Mesenchymal stem cell (in vitro differentiated cells and primary cell): ENCODE data around the gene ZFAND2B.

Experiments used
- DNase-seq: peaks from one replicate; pipeline ENCODE4 v3.0.0-alpha.2; 2013
- H2AFZ ChIP-seq: one replicate; pipeline ENCODE4 v1.6.1; 2013; ENCODE audit warnings: low read depth, mild to moderate bottlenecking, control low read depth, inconsistent platforms, low read length, moderate library complexity
- H2AK5ac ChIP-seq: 2 replicates; pipeline ENCODE4 v1.6.1; 2013; ENCODE audit warnings: low read length, moderate library complexity, mild to moderate bottlenecking, inconsistent platforms; ENCODE audit not compliant: severe bottlenecking
- H2BK120ac ChIP-seq: one replicate; pipeline ENCODE4 v1.6.1; 2013; ENCODE audit warnings: low read depth, mild to moderate bottlenecking, inconsistent platforms, low read length, moderate library complexity
- H2BK12ac ChIP-seq, 2 experiments: one replicate each; pipeline ENCODE4 v1.6.1; 2013; ENCODE audit warnings: inconsistent platforms in 2 of 2, low read length in 2 of 2, mild to moderate bottlenecking in 2 of 2, moderate library complexity in 2 of 2, control low read depth in 1 of 2
- H2BK15ac ChIP-seq: one replicate; pipeline ENCODE4 v1.6.1; 2013; ENCODE audit warnings: mild to moderate bottlenecking, low read depth, inconsistent platforms; ENCODE audit not compliant: poor library complexity, severe bottlenecking
- H2BK5ac ChIP-seq: 2 replicates; pipeline ENCODE4 v1.6.1; 2013; ENCODE audit warnings: low read depth, mild to moderate bottlenecking, low read length, control low read depth, inconsistent platforms; ENCODE audit not compliant: poor library complexity, severe bottlenecking
- H3K14ac ChIP-seq, 2 experiments: one replicate each; pipeline ENCODE4 v1.6.1; 2013; ENCODE audit warnings: inconsistent platforms in 2 of 2, low read length in 2 of 2, control low read depth in 1 of 2, mild to moderate bottlenecking in 1 of 2, moderate library complexity in 1 of 2
- H3K18ac ChIP-seq, 2 experiments: one replicate each; pipeline ENCODE4 v1.6.1; 2013; ENCODE audit warnings: inconsistent platforms in 2 of 2, low read length in 2 of 2, control low read depth in 1 of 2, low read depth in 1 of 2, mild to moderate bottlenecking in 1 of 2
- H3K23ac ChIP-seq, 2 experiments: one replicate each; pipeline ENCODE4 v1.6.1; 2013; ENCODE audit warnings: inconsistent platforms in 2 of 2, low read length in 2 of 2, mild to moderate bottlenecking in 2 of 2, moderate library complexity in 2 of 2, control low read depth in 1 of 2
- H3K27ac ChIP-seq: 2 replicates; pipeline ENCODE4 v1.5.1; 2013; ENCODE audit warnings: mild to moderate bottlenecking, moderate library complexity, low read length, control low read depth, inconsistent platforms; ENCODE audit not compliant: poor library complexity, severe bottlenecking
- H3K27me3 ChIP-seq, 2 experiments: 2 replicates each; pipeline versions ENCODE4 v1.6.1 to v1.7.0; 2013; ENCODE audit warnings: low read length in 2 of 2, mild to moderate bottlenecking in 2 of 2, moderate library complexity in 2 of 2, control low read depth in 1 of 2, inconsistent platforms in 1 of 2; ENCODE audit not compliant: control insufficient read depth in 1 of 2, insufficient read depth in 1 of 2
- H3K36me3 ChIP-seq, 2 experiments: 2 replicates each; pipeline versions ENCODE4 v1.6.1 to v1.7.0; 2013; ENCODE audit warnings: low read length in 2 of 2, control low read depth in 1 of 2, inconsistent platforms in 1 of 2, low read depth in 1 of 2, mild to moderate bottlenecking in 1 of 2; ENCODE audit not compliant: insufficient read depth in 2 of 2, control insufficient read depth in 1 of 2
- H3K4ac ChIP-seq, 2 experiments: one replicate each; pipeline ENCODE4 v1.6.1; 2013; ENCODE audit warnings: inconsistent platforms in 2 of 2, low read length in 2 of 2, mild to moderate bottlenecking in 2 of 2, moderate library complexity in 2 of 2, control low read depth in 1 of 2, low read depth in 1 of 2
- H3K4me1 ChIP-seq: 2 replicates; pipeline ENCODE4 v1.6.1; 2013; ENCODE audit warnings: low read depth, low read length, control low read depth; ENCODE audit not compliant: control insufficient read depth, insufficient read depth
- H3K4me2 ChIP-seq: 2 replicates; pipeline ENCODE4 v1.6.1; 2013; ENCODE audit warnings: low read length, mild to moderate bottlenecking, inconsistent platforms; ENCODE audit not compliant: poor library complexity, severe bottlenecking
- H3K4me3 ChIP-seq, 2 experiments: 2 replicates each; pipeline versions ENCODE4 v1.5.1 to v1.7.0; 2013; ENCODE audit warnings: low read length in 2 of 2, mild to moderate bottlenecking in 2 of 2, control low read depth in 1 of 2, low read depth in 1 of 2; ENCODE audit not compliant: insufficient read depth in 1 of 2
- H3K79me1 ChIP-seq: replicated peaks from 2 replicates; pipeline ENCODE4 v1.6.1; 2013; ENCODE audit warnings: mild to moderate bottlenecking, control low read depth, low read length, inconsistent platforms; ENCODE audit not compliant: poor library complexity, severe bottlenecking
- H3K9ac ChIP-seq: 2 replicates; pipeline ENCODE4 v1.7.0; 2013; ENCODE audit warnings: mild to moderate bottlenecking, low read length, moderate library complexity
- H3K9me3 ChIP-seq: 2 replicates; pipeline ENCODE4 v1.7.0; 2013; ENCODE audit warnings: mild to moderate bottlenecking, low read length; ENCODE audit not compliant: control insufficient read depth
- H4K8ac ChIP-seq: one replicate; pipeline ENCODE4 v1.6.1; 2013; ENCODE audit warnings: inconsistent platforms, mild to moderate bottlenecking, low read length, moderate library complexity
- H4K91ac ChIP-seq: one replicate; pipeline ENCODE4 v1.6.1; 2013; ENCODE audit warnings: mild to moderate bottlenecking, low read length, inconsistent platforms
- WGBS: methylation state at CpG from one replicate; pipeline ENCODE4 v1.1.7; 2013; ENCODE audit warnings: mixed read lengths; 5-methylcytosine and 5-hydroxymethylcytosine counted together

ZFAND2B gene

GRCh38 chr2:219250049-219250781 is 43.6 kb downstream of the ZFAND2B start:
- H3K4me2 ChIP-seq = no peak overlapping the region
- H2BK15ac ChIP-seq = peak overlapping the region; percentile 73
- no peak overlapping the region for H2AFZ ChIP-seq
- H3K4ac ChIP-seq = peak overlapping the region; percentile 77 to 79
- no peaks in the 10 kb centered on the region for H3K9me3 ChIP-seq
- WGBS = 95% methylated on average over 22 of the region's 22 CpGs
- H3K36me3 ChIP-seq = peaks cover 32 to 33% of the 10 kb centered on the region in 2 experiments
- H4K91ac ChIP-seq = peak overlapping the region; percentile 97
- peak overlapping the region; percentile 35 to 57 for H2BK12ac ChIP-seq
- no peak overlapping the region for H2BK120ac ChIP-seq
- peak overlapping the region; percentile 95 for H2BK5ac ChIP-seq
- H3K4me1 ChIP-seq = peaks cover 69% of the 10 kb centered on the region
- peak overlapping the region; percentile 89 for H2AK5ac ChIP-seq
- H3K9ac ChIP-seq = peak overlapping the region; percentile 63
- H3K4me3 ChIP-seq = peak overlapping the region in 1 of 2 experiments; percentile 10
- H3K27ac ChIP-seq = peak overlapping the region; percentile 99
- H3K23ac ChIP-seq = no peak overlapping the region
- H4K8ac ChIP-seq = peak overlapping the region; percentile 74
- peaks cover 0 to 11% of the 10 kb centered on the region in 2 experiments for H3K27me3 ChIP-seq
- H3K18ac ChIP-seq = peak overlapping the region; percentile 13 to 46
- peaks cover 15% of the 10 kb centered on the region for H3K79me1 ChIP-seq
- peak; percentile 59 for DNase-seq
- peak overlapping the region in 1 of 2 experiments; percentile 64 for H3K14ac ChIP-seq

- Histone ChIP-seq H3K9me3 (no peaks in the 10 kb centered on the region), H3K27ac (peak overlapping the region; percentile 99), H3K4me2 (peak overlapping the region; percentile 36), H2BK12ac (peak overlapping the region in 1 of 2 experiments; percentile 51), H2BK120ac (no peak overlapping the region), H3K18ac (no peak overlapping the region), H3K27me3 (peaks cover 0 to 16% of the 10 kb centered on the region in 2 experiments), H3K23ac (no peak overlapping the region), H3K79me1 (peaks cover 11% of the 10 kb centered on the region), H2AK5ac (peak overlapping the region; percentile 89), H3K9ac (no peak overlapping the region), H3K4me3 (peak overlapping the region in 1 of 2 experiments; percentile 85), H4K8ac (peak overlapping the region; percentile 35), H3K4me1 (peaks cover 66% of the 10 kb centered on the region), H2BK15ac (no peak overlapping the region), H3K14ac (peak overlapping the region in 1 of 2 experiments; percentile 35), H2BK5ac (no peak overlapping the region), H2AFZ (no peak overlapping the region), H4K91ac (no peak overlapping the region), H3K4ac (peak overlapping the region in 1 of 2 experiments; percentile 26), H3K36me3 (peaks cover 31% of the 10 kb centered on the region in 2 experiments)
- WGBS = 79% methylated on average over 6 of the region's 6 CpGs
- DNase-seq = peak; percentile 5
Measured at GRCh38 chr2:219251656-219252055, 45.1 kb downstream of the ZFAND2B start.

GRCh38 chr2:219252084-219252483 is 45.5 kb downstream of the ZFAND2B start:
- no peak overlapping the region for H3K14ac ChIP-seq
- H3K36me3 ChIP-seq = peaks cover 27 to 28% of the 10 kb centered on the region in 2 experiments
- no peak overlapping the region for H3K18ac ChIP-seq
- no peak overlapping the region for H4K8ac ChIP-seq
- H3K27ac ChIP-seq = peak overlapping the region; percentile 99
- peaks cover 8% of the 10 kb centered on the region for H3K79me1 ChIP-seq
- WGBS = 89% methylated on average over 1 of the region's 5 CpGs
- no peak overlapping the region for H3K9ac ChIP-seq
- no peak for DNase-seq
- H3K4ac ChIP-seq = peak overlapping the region in 1 of 2 experiments; percentile 26
- peaks cover 0 to 16% of the 10 kb centered on the region in 2 experiments for H3K27me3 ChIP-seq
- H3K9me3 ChIP-seq = no peaks in the 10 kb centered on the region
- H3K23ac ChIP-seq = no peak overlapping the region
- H3K4me3 ChIP-seq = peak overlapping the region in 1 of 2 experiments; percentile 85
- H2AFZ ChIP-seq = no peak overlapping the region
- peak overlapping the region; percentile 100 for H3K4me2 ChIP-seq
- H4K91ac ChIP-seq = no peak overlapping the region
- H2BK15ac ChIP-seq = no peak overlapping the region
- no peak overlapping the region for H2BK5ac ChIP-seq
- peak overlapping the region in 1 of 2 experiments; percentile 51 for H2BK12ac ChIP-seq
- peak overlapping the region; percentile 89 for H2AK5ac ChIP-seq
- H2BK120ac ChIP-seq = no peak overlapping the region
- H3K4me1 ChIP-seq = peaks cover 65% of the 10 kb centered on the region

- H3K79me1 ChIP-seq = peaks cover 4% of the 10 kb centered on the region
- H3K4ac ChIP-seq = no peak overlapping the region
- no peak overlapping the region for H4K8ac ChIP-seq
- H3K9ac ChIP-seq = peak overlapping the region; percentile 70
- no peak overlapping the region for H2AK5ac ChIP-seq
- H3K27me3 ChIP-seq = peaks cover 0 to 16% of the 10 kb centered on the region in 2 experiments
- H2BK5ac ChIP-seq = no peak overlapping the region
- no peak for DNase-seq
- no peak overlapping the region for H3K18ac ChIP-seq
- no peak overlapping the region for H2AFZ ChIP-seq
- H2BK12ac ChIP-seq = peak overlapping the region in 1 of 2 experiments; percentile 8
- H2BK15ac ChIP-seq = no peak overlapping the region
- peak overlapping the region; percentile 38 for H3K27ac ChIP-seq
- peaks cover 22 to 24% of the 10 kb centered on the region in 2 experiments for H3K36me3 ChIP-seq
- H3K4me3 ChIP-seq = peak overlapping the region; percentile 64 to 85
- no peaks in the 10 kb centered on the region for H3K9me3 ChIP-seq
- no peak overlapping the region for H3K23ac ChIP-seq
- no peak overlapping the region for H2BK120ac ChIP-seq
- H3K4me2 ChIP-seq = peak overlapping the region; percentile 100
- H4K91ac ChIP-seq = no peak overlapping the region
- 25% methylated on average over 9 of the region's 9 CpGs for WGBS
- no peak overlapping the region for H3K14ac ChIP-seq
- peaks cover 62% of the 10 kb centered on the region for H3K4me1 ChIP-seq
Measured at GRCh38 chr2:219252570-219252899, 46.0 kb downstream of the ZFAND2B start.
